Astrocyte (in vitro differentiated cells and primary cell): ENCODE measurements around the gene SOAT2.

Experiments used
- EZH2 ChIP-seq: IDR thresholded peaks from 2 replicates; pipeline ENCODE4 v1.6.1; 2012; ENCODE audit warnings: mild to moderate bottlenecking, low read length, inconsistent platforms; ENCODE audit not compliant: insufficient read depth
- TF ChIP-seq, protein P1 (sequence below): IDR thresholded peaks from 2 replicates; pipeline ENCODE4 v1.5.1; 2011; ENCODE audit warnings: low read depth, mild to moderate bottlenecking, inconsistent platforms, low read length, moderate library complexity; ENCODE audit not compliant: insufficient read depth

DNA sequence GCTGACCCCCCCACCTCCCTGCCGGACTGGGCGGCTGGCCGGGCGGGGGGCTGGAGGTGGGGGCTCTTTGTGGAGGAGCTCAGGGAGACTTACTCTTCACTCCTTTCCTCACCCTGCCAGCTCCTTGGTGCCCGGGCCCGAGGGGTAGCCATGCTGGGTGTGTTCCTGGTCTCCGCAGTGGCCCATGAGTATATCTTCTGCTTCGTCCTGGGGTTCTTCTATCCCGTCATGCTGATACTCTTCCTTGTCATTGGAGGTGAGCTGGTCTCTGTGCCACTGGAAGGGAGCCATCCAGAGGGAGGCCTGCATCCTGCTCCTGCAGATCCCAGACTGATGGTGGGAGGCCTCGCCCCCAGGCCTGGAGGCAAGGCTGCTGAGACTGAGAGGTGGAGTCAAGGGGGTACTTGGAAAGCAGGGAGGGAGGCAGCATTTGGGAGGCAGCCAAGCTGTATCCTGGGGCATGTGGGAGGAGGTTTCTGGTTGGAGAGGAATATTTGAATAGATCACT, 19.7 kb downstream of the SOAT2 start:
- no peak for TF ChIP-seq EZH2
- TF ChIP-seq, protein P1, sequence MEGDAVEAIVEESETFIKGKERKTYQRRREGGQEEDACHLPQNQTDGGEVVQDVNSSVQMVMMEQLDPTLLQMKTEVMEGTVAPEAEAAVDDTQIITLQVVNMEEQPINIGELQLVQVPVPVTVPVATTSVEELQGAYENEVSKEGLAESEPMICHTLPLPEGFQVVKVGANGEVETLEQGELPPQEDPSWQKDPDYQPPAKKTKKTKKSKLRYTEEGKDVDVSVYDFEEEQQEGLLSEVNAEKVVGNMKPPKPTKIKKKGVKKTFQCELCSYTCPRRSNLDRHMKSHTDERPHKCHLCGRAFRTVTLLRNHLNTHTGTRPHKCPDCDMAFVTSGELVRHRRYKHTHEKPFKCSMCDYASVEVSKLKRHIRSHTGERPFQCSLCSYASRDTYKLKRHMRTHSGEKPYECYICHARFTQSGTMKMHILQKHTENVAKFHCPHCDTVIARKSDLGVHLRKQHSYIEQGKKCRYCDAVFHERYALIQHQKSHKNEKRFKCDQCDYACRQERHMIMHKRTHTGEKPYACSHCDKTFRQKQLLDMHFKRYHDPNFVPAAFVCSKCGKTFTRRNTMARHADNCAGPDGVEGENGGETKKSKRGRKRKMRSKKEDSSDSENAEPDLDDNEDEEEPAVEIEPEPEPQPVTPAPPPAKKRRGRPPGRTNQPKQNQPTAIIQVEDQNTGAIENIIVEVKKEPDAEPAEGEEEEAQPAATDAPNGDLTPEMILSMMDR: no peak
